Measurements from ENCODE around the gene MFAP2. TPM values are rescaled to one million over a fixed set of nuclear protein-coding genes. Genes with fewer than 3 reads are reported as not detected.
A peak's percentile ranks its signal among the peaks of the same experiment; 100 is the strongest.

Gene MFAP2
- total and polyA plus RNA-seq, 2 of the 8 experiments (the other 6 are each of a cell fraction or from before 2014, with no cell fraction given): 172 to 326 TPM

DNA sequence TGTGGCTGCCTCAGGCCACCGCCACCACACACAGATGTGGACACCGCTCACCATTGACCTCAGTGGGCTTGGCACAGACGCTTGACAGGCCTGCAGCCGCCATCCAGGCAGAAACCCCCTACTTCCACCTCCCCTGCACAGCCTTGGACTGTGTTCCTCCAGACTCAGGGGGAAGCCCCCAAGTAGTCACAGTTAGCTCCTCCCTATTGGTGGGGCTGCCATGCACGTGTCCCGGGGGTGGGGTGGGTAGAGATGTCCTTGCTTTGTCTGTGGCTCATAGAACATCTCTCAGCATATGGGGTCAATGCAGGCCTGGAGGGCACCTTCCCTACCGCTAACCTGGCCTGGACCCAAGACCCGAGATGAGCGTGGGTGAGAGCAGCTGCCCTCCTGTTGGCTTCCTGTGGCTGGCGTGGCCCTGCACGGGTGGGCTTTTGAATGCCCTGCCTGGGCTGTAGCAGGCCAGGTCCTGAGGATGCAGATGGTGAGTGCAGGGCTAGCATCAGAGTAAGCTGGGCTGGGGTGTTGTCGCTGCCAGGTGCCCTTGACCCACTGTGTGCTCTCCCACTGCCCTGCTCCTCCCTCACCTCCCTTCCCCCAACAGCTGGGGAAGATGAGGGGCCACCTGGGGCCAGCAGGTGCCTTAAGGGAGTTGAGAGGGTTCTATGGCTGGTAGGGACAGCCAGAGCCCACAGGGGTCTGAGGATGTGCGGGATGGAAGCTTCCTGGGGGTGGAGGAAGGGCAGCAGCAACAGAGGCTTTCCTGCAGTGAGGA lies 52.5 kb downstream of the MFAP2 start:
- Histone ChIP-seq H3K79me1 (ENCODE audit: low read depth, low read length) (peaks cover 21% of the 10 kb centered on the region), H2BK15ac (ENCODE audit: low read length) (no peak overlapping the region), H2BK120ac (replicated peaks; ENCODE audit: low read depth, low read length) (no peak overlapping the region), H3K4me2 (ENCODE audit: insufficient read depth in 1 of 2, low read depth in 2 of 2, low read length in 2 of 2) (no peak overlapping the region), H3K23me2 (ENCODE audit: low read depth, low read length) (no peaks in the 10 kb centered on the region), H3K4me1 (replicated peaks in 1 of 4; ENCODE audit: control insufficient read depth in 3 of 4, insufficient read depth in 4 of 4, low read length in 3 of 4) (peaks cover 0 to 17% (median 9%) of the 10 kb centered on the region in 4 experiments; a peak in 6 of 7 replicates), H3K23ac (ENCODE audit: insufficient read length) (no peak overlapping the region), H2BK20ac (ENCODE audit: low read length) (no peak overlapping the region), H3K9ac (replicated peaks in 1 of 4; ENCODE audit: extremely low read depth in 1 of 4, low read depth in 3 of 4, low read length in 3 of 4) (no peak overlapping the region), H3K79me2 (ENCODE audit: control insufficient read depth in 1 of 2, insufficient read depth in 2 of 2, low read length in 2 of 2) (peaks cover 0 to 14% of the 10 kb centered on the region in 2 experiments; a peak in 2 of 4 replicates), H3K27ac (ENCODE audit: low read depth, low read length) (peak overlapping the region; percentile 25; the same call in 1 of the 2 replicates), H3K4me3 (ENCODE audit: extremely low read depth in 1 of 4, insufficient read depth in 2 of 4, low read depth in 3 of 4, low read length in 4 of 4) (no peak overlapping the region), H3K14ac (ENCODE audit: insufficient read length) (no peak overlapping the region), H3K9me3 (ENCODE audit: insufficient read depth in 2 of 2, low read depth in 1 of 2, low read length in 1 of 2) (no peaks in the 10 kb centered on the region), H3K4ac (replicated peaks; ENCODE audit: insufficient read length, low read depth, low read length) (no peak overlapping the region), H2BK12ac (ENCODE audit: low read depth, low read length) (no peak overlapping the region), H3K18ac (ENCODE audit: extremely low read depth, low read length) (no peak overlapping the region), H4K91ac (replicated peaks; ENCODE audit: insufficient read length, low read length) (no peak overlapping the region), H4K5ac (ENCODE audit: insufficient read length, low read depth, low read length) (no peak overlapping the region), H4K8ac (ENCODE audit: extremely low read depth, insufficient read depth, low read length) (peak overlapping the region; percentile 41; the same call in 1 of the 2 replicates), H4K20me1 (replicated peaks in 1 of 2; ENCODE audit: control insufficient read depth in 1 of 2, insufficient read depth in 2 of 2, low read length in 2 of 2) (peaks cover 2 to 17% of the 10 kb centered on the region in 2 experiments), H2AK5ac (ENCODE audit: low read depth, low read length) (no peak overlapping the region), H2BK5ac (ENCODE audit: low read depth, low read length) (0 out of 2 replicates have a peak overlapping the region, but pooled peaks have one; percentile 7), H3K56ac (replicated peaks; ENCODE audit: insufficient read length, low read depth, low read length) (no peak overlapping the region), H3K36me3 (ENCODE audit: control insufficient read depth in 2 of 4, insufficient read depth in 4 of 4, low read length in 3 of 4) (peaks cover 0 to 7% (median 5%) of the 10 kb centered on the region in 4 experiments; a peak in 2 of 8 replicates), H2AFZ (ENCODE audit: low read length) (no peak overlapping the region), H3K27me3 (replicated peaks in 1 of 4; ENCODE audit: control insufficient read depth in 3 of 4, extremely low read depth in 1 of 4, insufficient read depth in 3 of 4, low read length in 3 of 4) (no peaks in the 10 kb centered on the region)
- TF ChIP-seq, protein P1, sequence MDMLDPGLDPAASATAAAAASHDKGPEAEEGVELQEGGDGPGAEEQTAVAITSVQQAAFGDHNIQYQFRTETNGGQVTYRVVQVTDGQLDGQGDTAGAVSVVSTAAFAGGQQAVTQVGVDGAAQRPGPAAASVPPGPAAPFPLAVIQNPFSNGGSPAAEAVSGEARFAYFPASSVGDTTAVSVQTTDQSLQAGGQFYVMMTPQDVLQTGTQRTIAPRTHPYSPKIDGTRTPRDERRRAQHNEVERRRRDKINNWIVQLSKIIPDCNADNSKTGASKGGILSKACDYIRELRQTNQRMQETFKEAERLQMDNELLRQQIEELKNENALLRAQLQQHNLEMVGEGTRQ (IDR thresholded peaks at IDR 0.05; ENCODE audit: low read length): no peak
- TF ChIP-seq NRF1 (IDR thresholded peaks at IDR 0.05; ENCODE audit: low read depth, low read length): no peak
- no peak for TF ChIP-seq POLR2A (IDR thresholded peaks at IDR 0.05; ENCODE audit: control extremely low read depth in 1 of 2, low read depth in 2 of 2, low read length in 2 of 2)
- ChIA-PET POLR2A (ENCODE audit: partially characterized antibody) (no interaction called here), CTCF (ENCODE audit: partially characterized antibody) (interaction anchor here (2.0 to 3.5 kb wide), 2 partner anchors 19 to 33 kb away, joined by 6 to 22 read pairs; no protein-coding TSS in a partner anchor)
- no peak for FAIRE-seq
- WGBS, 2 experiments (ENCODE audit: extremely low coverage in 1 of 2, insufficient coverage in 1 of 2, insufficient read length in 1 of 2, insufficient replicate concordance in 2 of 2, low coverage in 1 of 2, low lambda C conversion rate in 2 of 2, missing lambda C conversion rate in 1 of 2): 93% methylated on average over 12 of the region's 13 CpGs; no CpG with 5 or more reads in 1 of the 2 experiments
- DNase-seq (ENCODE audit: low read depth in 1 of 2, low spot score in 2 of 2): no peak
